Sigmoid colon (tissue), 7 donors: ENCODE measurements around the gene CSNK1A1. TPM values are rescaled to one million over a fixed set of nuclear protein-coding genes. Genes with fewer than 3 reads are reported as not detected.
"Not testable (repeated sequence)": the region's sequence is repeated elsewhere in the genome, so short reads cannot be mapped to it uniquely, and the experiment has no call there.

Experiments used
- DNase-seq: peaks from one replicate; pipeline ENCODE4 v3.0.0-alpha.2; 2019
- H3K27ac ChIP-seq, 4 donors: fragments of 200-600 bp; sonication (generic); one replicate each; pipeline ENCODE4 v1.5.1; 2016 to 2019; ENCODE audit warnings: mild to moderate bottlenecking in 1 of 4
- H3K27me3 ChIP-seq, 3 donors: fragments of 200-600 bp; sonication (generic); one replicate each; pipeline ENCODE4 v1.5.1; 2019; ENCODE audit warnings: mild to moderate bottlenecking in 1 of 3
- H3K36me3 ChIP-seq, 4 donors: fragments of 200-600 bp; sonication (generic); one replicate each; pipeline ENCODE4 v1.5.1; 2016 to 2019
- H3K4me1 ChIP-seq, 4 donors: fragments of 200-600 bp; sonication (generic); one replicate each; pipeline ENCODE4 v1.5.1; 2017 to 2019
- H3K4me3 ChIP-seq, 4 donors: fragments of 200-600 bp; sonication (generic); one replicate each; pipeline ENCODE4 v1.5.1; 2017 to 2019; ENCODE audit warnings: mild to moderate bottlenecking in 2 of 4, moderate library complexity in 1 of 4
- H3K9me3 ChIP-seq, 4 donors: fragments of 200-600 bp in 3 of 4; sonication (generic) in 3 of 4; one replicate each; pipeline versions ENCODE4 v1.5.1 to v1.6.1; 2013 to 2019
- CTCF ChIP-seq, 4 experiments: fragments of 450-650 bp in 3 of 4; fragments of 200-600 bp in 1 of 4; IDR thresholded peaks; one replicate each; pipeline ENCODE4 v1.5.1; 2016 to 2019; ENCODE audit warnings: antibody characterized with exemption in 4 of 4, mild to moderate bottlenecking in 3 of 4, moderate library complexity in 2 of 4
- EP300 ChIP-seq, 4 donors: sonication (generic); formaldehyde crosslinking; IDR thresholded peaks; one replicate each; pipeline ENCODE4 v1.6.1; 2017; ENCODE audit warnings: antibody characterized with exemption in 4 of 4
- POLR2A ChIP-seq, 2 donors: fragments of 450-650 bp; IDR thresholded peaks; one replicate each; pipeline ENCODE4 v1.6.1; 2016; ENCODE audit warnings: antibody characterized with exemption in 2 of 2, mild to moderate bottlenecking in 2 of 2, moderate library complexity in 2 of 2
- POLR2AphosphoS5 ChIP-seq, 4 donors: sonication (generic); formaldehyde crosslinking; IDR thresholded peaks; one replicate each; pipeline ENCODE4 v1.6.1; 2017; ENCODE audit warnings: antibody characterized with exemption in 4 of 4
- WGBS, 2 donors: extraction: QIAGEN DNeasy Blood & Tissue Kit; methylation state at CpG; one replicate each; pipeline ENCODE4 v1.1.7; 2013; 5-methylcytosine and 5-hydroxymethylcytosine counted together
- intact Hi-C: fragments of 100-400 bp; cut with DNase I; formaldehyde crosslinking; loops from one replicate; pipeline ENCODE4 v1.15.1; 2023
- polyA plus RNA-seq, 3 donors: library from polyadenylated mRNA; stranded (reverse); fragments of 200-250 nt; gene quantifications; one replicate each; pipeline ENCODE4 v1.2.3, GENCODE V29; 2013
- total RNA-seq, 4 donors: library from RNA; depleted of rRNA; stranded (reverse); fragments of >200 nt; gene quantifications; one replicate each; pipeline ENCODE4 v1.1.0, GENCODE V29; 2016
- donor health status: healthy with polysubstance abuse.
- donor health status: Bipolar disorder and iron deficiency.
- donor health status: healthy.

Gene CSNK1A1
- total and polyA plus RNA-seq, 7 donors, result 85.3 to 298 (median 214) TPM

- Histone ChIP-seq H3K4me1 (peaks cover 0 to 93% (median 81%) of the 10 kb centered on the region in 4 donors), H3K4me3 (no peak overlapping the region), H3K27ac (peak overlapping the region in 2 of 4 donors; percentile 1 to 35), H3K9me3 (no peaks in the 10 kb centered on the region), H3K36me3 (peaks cover 0 to 35% (median 9%) of the 10 kb centered on the region in 4 donors), H3K27me3 (no peaks in the 10 kb centered on the region)
- intact Hi-C loops, result no loop called here
- no peak for DNase-seq
- TF ChIP-seq EP300 (IDR thresholded peaks at IDR 0.05), result no peak
- 61 to 62% methylated on average over 1 of the region's 1 CpG for WGBS, 2 donors
These were observed 13.8 kb downstream of the CSNK1A1 start for GRCh38 chr5:149537374-149537975.

- DNase-seq, intact Hi-C loops, H3K4me3 ChIP-seq, H3K27me3 ChIP-seq, H3K9me3 ChIP-seq: not testable (repeated sequence)
- peaks cover 0 to 89% (median 76%) of the 10 kb centered on the region in 4 donors for H3K4me1 ChIP-seq
- WGBS, 2 donors, result 75 to 87% methylated on average over 6 of the region's 6 CpGs
- peak overlapping the region; percentile 20 to 43 (median 31) for H3K27ac ChIP-seq
- peaks cover 0 to 27% (median 12%) of the 10 kb centered on the region in 4 donors for H3K36me3 ChIP-seq
These were observed 15.5 kb downstream of the CSNK1A1 start for GRCh38 chr5:149535787-149536186.

- H3K4me1 ChIP-seq, result peaks cover 0 to 93% (median 83%) of the 10 kb centered on the region in 4 donors
These were observed 18.8 kb downstream of the CSNK1A1 start for GRCh38 chr5:149532413-149532812.

GRCh38 chr5:149529463-149529862, 21.8 kb downstream of the CSNK1A1 start:
- Histone ChIP-seq H3K36me3 (peaks cover 0 to 6% (median 2%) of the 10 kb centered on the region in 4 donors), H3K27me3 (no peaks in the 10 kb centered on the region), H3K4me3 (no peak overlapping the region), H3K9me3 (no peaks in the 10 kb centered on the region), H3K27ac (peak overlapping the region in 2 of 4 donors; percentile 36 to 62), H3K4me1 (peaks cover 0 to 97% (median 84%) of the 10 kb centered on the region in 4 donors)
- peak; percentile 25 for DNase-seq
- TF ChIP-seq POLR2A (IDR thresholded peaks at IDR 0.05) (no peak), POLR2AphosphoS5 (IDR thresholded peaks at IDR 0.05) (no peak)
- intact Hi-C loops, result no loop called here

More at GRCh38 chr5:149532413-149532812, 18.8 kb downstream of the CSNK1A1 start:
- no peak overlapping the region for H3K4me3 ChIP-seq
- TF ChIP-seq CTCF (IDR thresholded peaks at IDR 0.05) (no peak), POLR2A (IDR thresholded peaks at IDR 0.05) (no peak), POLR2AphosphoS5 (IDR thresholded peaks at IDR 0.05) (no peak), EP300 (IDR thresholded peaks at IDR 0.05) (no peak)
- no peak overlapping the region for H3K27ac ChIP-seq
- H3K9me3 ChIP-seq, result no peaks in the 10 kb centered on the region
- no peak for DNase-seq
- peaks cover 0 to 12% (median 8%) of the 10 kb centered on the region in 4 donors for H3K36me3 ChIP-seq
- H3K27me3 ChIP-seq, result no peaks in the 10 kb centered on the region
- WGBS, 2 donors, result 85 to 91% methylated on average over 7 of the region's 7 CpGs
- intact Hi-C loops, result no loop called here

GRCh38 chr5:149528281-149529060, 22.8 kb downstream of the CSNK1A1 start:
- TF ChIP-seq POLR2A (IDR thresholded peaks at IDR 0.05) (no peak), CTCF (IDR thresholded peaks at IDR 0.05) (no peak), EP300 (IDR thresholded peaks at IDR 0.05) (no peak), POLR2AphosphoS5 (IDR thresholded peaks at IDR 0.05) (no peak)
- Histone ChIP-seq H3K36me3 (peaks cover 3 to 14% (median 7%) of the 10 kb centered on the region in 4 donors), H3K9me3 (no peaks in the 10 kb centered on the region), H3K4me3 (no peak overlapping the region), H3K27me3 (no peaks in the 10 kb centered on the region), H3K27ac (peak overlapping the region in 3 of 4 donors; percentile 37 to 62 (median 40)), H3K4me1 (peaks cover 0 to 94% (median 82%) of the 10 kb centered on the region in 4 donors)
- no peak for DNase-seq
- WGBS, 2 donors, result 29 to 56% methylated on average over 4 of the region's 4 CpGs
- intact Hi-C loops, result no loop called here

- 56 to 67% methylated on average over 12 of the region's 12 CpGs for WGBS, 2 donors
- H3K4me3 ChIP-seq, result peak overlapping the region in 1 of 4 donors; percentile 0
- peaks cover 7 to 22% (median 15%) of the 10 kb centered on the region in 4 donors for H3K36me3 ChIP-seq
- peak overlapping the region; percentile 1 to 62 (median 38) for H3K27ac ChIP-seq
- TF ChIP-seq POLR2AphosphoS5 (IDR thresholded peaks at IDR 0.05), result no peak
- TF ChIP-seq CTCF (IDR thresholded peaks at IDR 0.05), result no peak
- TF ChIP-seq POLR2A (IDR thresholded peaks at IDR 0.05), result no peak
- TF ChIP-seq EP300 (IDR thresholded peaks at IDR 0.05), result no peak
- H3K4me1 ChIP-seq, result peaks cover 0 to 94% (median 85%) of the 10 kb centered on the region in 4 donors
- H3K27me3 ChIP-seq, result no peaks in the 10 kb centered on the region
- no peak for DNase-seq
- H3K9me3 ChIP-seq, result no peaks in the 10 kb centered on the region
- intact Hi-C loops, result no loop called here
These were observed 24.2 kb downstream of the CSNK1A1 start for GRCh38 chr5:149526845-149527590.
